A673 (cell line): ENCODE measurements around the gene SIRPD. TPM values are rescaled to one million over a fixed set of nuclear protein-coding genes. Genes with fewer than 3 reads are reported as not detected.

Source experiments
- BruUV-seq: library from RNA; stranded (reverse); fragments of 400-500 nt; replicated peaks from 2 replicates; lab custom pipeline; 2021; lab: Mats Ljungman, UMichigan
- CTCF ChIA-PET: fragments of 300-600 bp; sonication (Branson Sonifier 250); formaldehyde crosslinking; loops from one replicate; lab custom pipeline; 2022; ENCODE audit warnings: antibody characterized with exemption; lab: Charles Lee
- POLR2A ChIA-PET: fragments of 300-600 bp; sonication (Branson Sonifier 250); formaldehyde crosslinking; loops from one replicate; lab custom pipeline; 2022; ENCODE audit warnings: antibody characterized with exemption; ENCODE audit not compliant: low non-redundant PET; lab: Charles Lee
- DNase-seq: peaks from one replicate; pipeline ENCODE4 v3.0.0-alpha.2; 2015; ENCODE audit warnings: low spot score
- H3K27ac ChIP-seq: fragments of 200-600 bp; sonication (generic); 2 replicates; pipeline ENCODE4 v1.5.1; 2016; ENCODE audit warnings: mixed run types, low read depth, mild to moderate bottlenecking, mixed read lengths, antibody characterized with exemption, low read length; ENCODE audit not compliant: poor library complexity, severe bottlenecking
- H3K27me3 ChIP-seq: fragments of 200-600 bp; sonication (generic); replicated peaks from 2 replicates; pipeline ENCODE4 v1.6.1; 2017; ENCODE audit warnings: mixed run types, low read depth, mild to moderate bottlenecking, mixed read lengths, antibody characterized with exemption, low read length; ENCODE audit not compliant: insufficient read depth, poor library complexity
- H3K36me3 ChIP-seq: fragments of 200-600 bp; sonication (generic); 2 replicates; pipeline ENCODE4 v1.6.1; 2016; ENCODE audit warnings: mixed run types, mild to moderate bottlenecking, mixed read lengths, antibody characterized with exemption, low read length; ENCODE audit not compliant: insufficient read depth, poor library complexity, severe bottlenecking
- H3K4me1 ChIP-seq: fragments of 200-600 bp; sonication (generic); 2 replicates; pipeline ENCODE4 v1.6.1; 2017; ENCODE audit warnings: mixed run types, mild to moderate bottlenecking, mixed read lengths, antibody characterized with exemption, low read length; ENCODE audit not compliant: insufficient read depth, poor library complexity, severe bottlenecking
- H3K4me3 ChIP-seq: fragments of 200-600 bp; sonication (generic); 2 replicates; pipeline ENCODE4 v1.5.1; 2016; ENCODE audit warnings: low read depth, mixed run types, mild to moderate bottlenecking, mixed read lengths, low read length; ENCODE audit not compliant: poor library complexity, severe bottlenecking
- H3K9me3 ChIP-seq: fragments of 200-600 bp; sonication (generic); 2 replicates; pipeline ENCODE4 v1.6.1; 2016; ENCODE audit warnings: mixed run types, low read depth, mild to moderate bottlenecking, mixed read lengths, antibody characterized with exemption, low read length; ENCODE audit not compliant: poor library complexity, severe bottlenecking
- EZH2 ChIP-seq: fragments of 200-600 bp; sonication (generic); IDR thresholded peaks from 2 replicates; pipeline ENCODE4 v1.6.1; 2017; ENCODE audit warnings: borderline replicate concordance, low read depth, mild to moderate bottlenecking, mixed read lengths, antibody characterized with exemption, low read length; ENCODE audit not compliant: poor library complexity, severe bottlenecking
- intact Hi-C: fragments of 100-400 bp; cut with micrococcal nuclease; formaldehyde crosslinking; loops from one replicate; pipeline ENCODE4 v1.10.0; 2022; ENCODE audit not compliant: unreplicated experiment
- total RNA-seq: library from RNA; stranded (reverse); gene quantifications from 2 replicates; pipeline ENCODE4 v1.2.3, GENCODE V29; 2021
- TF ChIP-seq, protein P1 (sequence below): fragments of 300-800, 200-600 bp; sonication (generic); conservative IDR thresholded peaks from 2 replicates; pipeline ENCODE4 v1.5.1; 2017; ENCODE audit warnings: low read depth, mild to moderate bottlenecking, antibody characterized with exemption, low read length, moderate library complexity, mixed read lengths

SIRPD gene
- total RNA-seq, 1 experiment from 2014 or later, result not detected

- Histone ChIP-seq H3K27ac (no peak overlapping the region), H3K4me3 (no peak overlapping the region), H3K9me3 (no peaks in the 10 kb centered on the region), H3K36me3 (no peaks in the 10 kb centered on the region), H3K27me3 (peaks cover 6% of the 10 kb centered on the region), H3K4me1 (no peaks in the 10 kb centered on the region)
- no TSS peak for BruUV-seq
- POLR2A ChIA-PET, result no interaction called here
- CTCF ChIA-PET, result no interaction called here
- DNase-seq, result no peak
- TF ChIP-seq, protein P1, sequence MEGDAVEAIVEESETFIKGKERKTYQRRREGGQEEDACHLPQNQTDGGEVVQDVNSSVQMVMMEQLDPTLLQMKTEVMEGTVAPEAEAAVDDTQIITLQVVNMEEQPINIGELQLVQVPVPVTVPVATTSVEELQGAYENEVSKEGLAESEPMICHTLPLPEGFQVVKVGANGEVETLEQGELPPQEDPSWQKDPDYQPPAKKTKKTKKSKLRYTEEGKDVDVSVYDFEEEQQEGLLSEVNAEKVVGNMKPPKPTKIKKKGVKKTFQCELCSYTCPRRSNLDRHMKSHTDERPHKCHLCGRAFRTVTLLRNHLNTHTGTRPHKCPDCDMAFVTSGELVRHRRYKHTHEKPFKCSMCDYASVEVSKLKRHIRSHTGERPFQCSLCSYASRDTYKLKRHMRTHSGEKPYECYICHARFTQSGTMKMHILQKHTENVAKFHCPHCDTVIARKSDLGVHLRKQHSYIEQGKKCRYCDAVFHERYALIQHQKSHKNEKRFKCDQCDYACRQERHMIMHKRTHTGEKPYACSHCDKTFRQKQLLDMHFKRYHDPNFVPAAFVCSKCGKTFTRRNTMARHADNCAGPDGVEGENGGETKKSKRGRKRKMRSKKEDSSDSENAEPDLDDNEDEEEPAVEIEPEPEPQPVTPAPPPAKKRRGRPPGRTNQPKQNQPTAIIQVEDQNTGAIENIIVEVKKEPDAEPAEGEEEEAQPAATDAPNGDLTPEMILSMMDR, result no peak
- no peak for TF ChIP-seq EZH2
- intact Hi-C loops, result no loop called here
Observed at GRCh38 chr20:1562622-1563021, 5.1 kb upstream of the SIRPD start.

GRCh38 chr20:1561350-1561749 is 3.8 kb upstream of the SIRPD start:
- H3K27me3 ChIP-seq, result peaks cover 6% of the 10 kb centered on the region
- no peak for DNase-seq
- H3K4me3 ChIP-seq, result no peak overlapping the region
- H3K9me3 ChIP-seq, result no peaks in the 10 kb centered on the region
- ChIA-PET CTCF (interaction anchor here (0.7 kb wide), 1 partner anchor 173 kb away, joined by 4 read pairs; no protein-coding TSS in a partner anchor), POLR2A (no interaction called here)
- no peaks in the 10 kb centered on the region for H3K4me1 ChIP-seq
- TF ChIP-seq, protein P1, result no peak
- TF ChIP-seq EZH2, result no peak
- H3K27ac ChIP-seq, result no peak overlapping the region
- intact Hi-C loops, result no loop called here
- H3K36me3 ChIP-seq, result no peaks in the 10 kb centered on the region
- no TSS peak for BruUV-seq

GRCh38 chr20:1555952-1556351 is 1.6 kb downstream of the SIRPD start:
- H3K4me1 ChIP-seq, result no peaks in the 10 kb centered on the region
- peaks cover 5% of the 10 kb centered on the region for H3K27me3 ChIP-seq
- DNase-seq, result no peak
- BruUV-seq, result no TSS peak
- no peaks in the 10 kb centered on the region for H3K36me3 ChIP-seq
- intact Hi-C loops, result no loop called here
- H3K4me3 ChIP-seq, result no peak overlapping the region
- ChIA-PET CTCF (no interaction called here), POLR2A (no interaction called here)
- no peak for TF ChIP-seq EZH2
- TF ChIP-seq, protein P1, result no peak
- no peaks in the 10 kb centered on the region for H3K9me3 ChIP-seq
- H3K27ac ChIP-seq, result no peak overlapping the region
